HCEC 1CT (cell line): Measurements from ENCODE around the gene ADNP.

Experiments used
- DNase-seq: peaks from one replicate; pipeline ENCODE4 v3.0.0-alpha.2; 2017

Gene ADNP

GRCh38 chr20:50868509-50869495, 62.4 kb downstream of the ADNP start:
- DNase-seq, result no peak

DNA sequence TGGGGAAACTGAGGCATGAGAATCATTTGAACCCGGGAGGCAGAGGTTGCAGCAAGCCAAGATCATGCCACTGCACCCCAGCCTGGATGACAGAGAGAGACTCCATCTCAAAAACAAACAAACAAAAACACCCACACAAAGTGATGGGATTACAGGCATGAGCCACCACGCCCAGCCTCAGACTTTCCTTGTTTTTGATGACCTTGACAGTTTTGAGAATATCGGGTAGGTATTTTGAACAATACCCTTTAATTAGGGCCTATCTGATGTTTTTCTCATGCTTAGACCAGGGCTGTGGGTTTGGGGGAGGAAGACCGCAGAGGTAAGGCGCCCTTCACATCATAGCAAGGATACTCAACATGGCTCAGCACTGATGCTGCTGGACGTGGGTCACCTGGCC, 63.4 kb downstream of the ADNP start:
- no peak for DNase-seq

- DNase-seq, result no peak
These were observed 64.4 kb downstream of the ADNP start for GRCh38 chr20:50866831-50867230.

DNA sequence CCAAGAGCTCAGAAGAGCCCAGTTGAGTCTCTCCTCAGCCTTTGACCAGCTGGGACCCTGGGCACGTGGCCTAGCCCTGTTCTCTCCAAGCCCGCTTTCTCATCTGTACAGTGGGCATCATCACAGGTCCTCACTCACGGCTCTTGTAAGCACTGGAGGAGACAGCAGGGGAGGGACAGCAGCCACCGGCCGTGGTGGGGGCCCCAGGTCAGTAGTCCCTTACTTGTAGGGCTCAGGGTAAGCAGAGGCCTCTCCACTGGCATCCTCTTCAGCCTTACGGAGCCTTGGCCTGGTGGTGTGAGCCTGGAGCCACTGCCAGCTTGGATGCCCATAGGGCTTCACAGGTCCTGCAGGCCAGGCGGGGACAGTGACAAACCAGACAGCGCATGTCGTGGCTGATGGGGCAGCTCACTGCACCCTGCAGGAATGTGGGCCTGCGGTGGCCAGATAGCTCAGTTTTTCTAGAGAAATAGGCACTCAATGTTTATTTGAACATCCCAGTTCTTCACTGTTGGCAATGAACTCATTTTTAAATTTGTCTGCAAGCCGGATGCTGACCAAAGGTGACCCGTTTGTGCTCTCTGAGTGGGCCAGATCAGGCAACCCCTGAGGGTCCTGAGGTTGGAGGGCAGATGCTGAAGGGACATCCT, 65.1 kb downstream of the ADNP start:
- no peak for DNase-seq

DNA sequence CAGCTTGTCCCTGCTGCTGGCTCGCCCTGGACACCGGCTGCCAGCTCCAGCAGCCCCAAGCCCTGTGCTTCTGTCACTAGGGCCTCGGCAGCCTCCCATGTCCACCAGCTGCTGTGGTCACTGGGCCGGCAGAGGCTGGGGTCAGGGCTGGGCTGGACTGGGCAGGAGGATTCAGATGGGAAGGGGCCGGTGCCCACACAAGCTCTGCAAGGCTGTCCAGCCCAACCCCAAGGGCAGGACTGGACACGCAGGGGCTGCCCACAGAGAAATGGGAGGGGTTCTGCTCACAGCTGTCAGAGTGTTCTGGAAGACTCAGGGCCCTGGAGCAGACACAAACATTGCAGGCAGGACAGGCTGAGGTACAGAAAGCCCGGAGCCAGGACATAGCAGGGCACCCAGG, 65.6 kb downstream of the ADNP start:
- no peak for DNase-seq

DNA sequence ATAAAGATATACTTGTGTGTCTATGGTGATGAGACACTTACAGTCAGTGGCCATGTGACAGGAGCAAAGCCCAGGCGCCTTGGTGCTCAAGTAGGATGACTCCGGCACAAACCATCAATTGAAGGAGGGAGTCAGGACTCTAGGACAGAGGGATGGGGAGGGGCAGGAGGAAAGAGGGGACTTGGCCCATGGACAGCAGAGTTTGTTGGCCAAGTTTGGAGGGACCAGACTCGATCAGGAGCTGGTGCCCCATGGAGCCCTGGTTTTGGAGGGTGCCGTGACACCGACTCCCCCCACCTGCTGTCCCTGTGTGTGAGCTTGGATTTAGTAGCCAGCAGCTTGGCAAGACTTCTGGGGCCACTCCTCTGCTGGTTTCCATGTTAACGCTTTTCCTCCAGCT, 66.1 kb downstream of the ADNP start:
- DNase-seq, result no peak

- no peak for DNase-seq
These were observed 68.7 kb downstream of the ADNP start for GRCh38 chr20:50862546-50862945.

DNA sequence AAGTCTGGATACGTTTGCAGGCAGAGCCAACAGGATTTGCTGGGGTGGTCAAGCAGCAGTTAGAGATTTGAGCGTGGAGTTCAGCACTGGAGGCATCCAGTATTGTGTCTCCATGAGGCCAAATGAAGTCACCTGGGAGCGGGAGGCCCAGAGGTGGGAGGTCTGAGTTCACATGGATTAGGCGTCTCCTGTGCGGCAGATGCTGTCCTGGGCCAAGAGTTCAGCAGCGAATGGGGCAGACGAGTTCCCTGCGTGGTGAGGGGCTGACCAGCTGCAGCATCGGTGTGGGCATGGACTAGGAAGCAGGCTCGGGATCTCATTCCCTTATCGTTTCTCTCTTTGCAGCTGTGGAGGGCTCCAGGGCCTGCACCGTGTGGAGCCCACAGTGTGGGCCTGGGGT, 70.2 kb downstream of the ADNP start:
- DNase-seq, result no peak

DNA sequence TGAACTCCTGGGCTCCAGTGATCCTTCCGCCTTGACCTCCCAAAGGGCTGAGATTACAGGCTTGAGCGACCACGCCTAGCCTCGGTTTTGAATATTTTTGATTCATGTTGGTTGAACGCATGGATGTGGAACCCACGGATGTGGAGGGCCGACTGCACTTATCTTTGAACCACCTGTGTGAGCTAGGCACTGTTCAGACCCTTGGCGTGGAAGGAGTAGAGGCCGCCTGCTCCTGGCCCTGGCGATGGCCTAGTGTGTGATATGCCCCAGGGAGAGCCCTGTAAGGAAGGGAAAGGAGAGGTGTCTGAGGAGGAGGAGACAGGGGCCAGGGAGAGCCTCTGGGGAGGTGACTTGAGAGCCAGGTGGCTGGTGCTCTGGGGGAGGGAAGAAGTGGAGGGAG, 72.1 kb downstream of the ADNP start:
- no peak for DNase-seq

DNA sequence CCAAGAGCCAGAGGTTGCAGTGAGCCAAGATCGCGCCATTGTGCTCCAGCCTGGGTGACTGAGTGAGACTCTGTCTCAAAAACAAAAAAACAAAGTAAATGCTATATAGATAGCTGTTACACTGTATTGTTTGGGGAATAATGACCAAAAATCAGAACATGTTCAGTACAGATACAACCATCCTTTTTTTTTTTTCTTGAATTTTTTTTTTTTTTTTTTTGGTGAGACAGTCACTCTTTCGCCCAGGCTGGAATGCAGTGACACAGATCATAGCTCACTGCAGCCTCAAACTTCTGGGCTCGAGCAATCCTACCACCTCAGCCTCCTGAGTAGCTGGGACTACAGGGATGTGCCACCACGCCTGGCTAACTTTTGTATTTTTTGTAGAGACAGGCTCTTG, 72.7 kb downstream of the ADNP start:
- DNase-seq, result no peak

DNA sequence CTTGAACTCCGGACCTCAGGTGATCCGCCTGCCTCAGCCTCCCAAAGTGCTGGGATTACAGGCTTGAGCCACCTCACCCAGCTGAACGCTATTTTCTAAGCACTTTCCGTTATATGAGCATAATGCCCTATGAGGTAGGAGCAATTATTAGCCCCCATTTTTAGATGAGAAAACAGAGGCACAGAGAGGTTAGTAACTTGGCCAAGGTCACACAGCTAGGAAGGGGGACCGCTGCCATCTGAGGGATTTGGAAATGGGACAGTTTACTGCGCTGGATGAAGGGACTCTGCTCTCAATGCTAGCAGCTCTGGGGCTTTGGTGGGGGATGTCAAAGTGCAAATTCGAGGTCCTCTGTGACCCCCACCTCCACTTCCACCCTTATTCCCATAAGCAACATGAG, 73.9 kb downstream of the ADNP start:
- DNase-seq, result no peak

DNA sequence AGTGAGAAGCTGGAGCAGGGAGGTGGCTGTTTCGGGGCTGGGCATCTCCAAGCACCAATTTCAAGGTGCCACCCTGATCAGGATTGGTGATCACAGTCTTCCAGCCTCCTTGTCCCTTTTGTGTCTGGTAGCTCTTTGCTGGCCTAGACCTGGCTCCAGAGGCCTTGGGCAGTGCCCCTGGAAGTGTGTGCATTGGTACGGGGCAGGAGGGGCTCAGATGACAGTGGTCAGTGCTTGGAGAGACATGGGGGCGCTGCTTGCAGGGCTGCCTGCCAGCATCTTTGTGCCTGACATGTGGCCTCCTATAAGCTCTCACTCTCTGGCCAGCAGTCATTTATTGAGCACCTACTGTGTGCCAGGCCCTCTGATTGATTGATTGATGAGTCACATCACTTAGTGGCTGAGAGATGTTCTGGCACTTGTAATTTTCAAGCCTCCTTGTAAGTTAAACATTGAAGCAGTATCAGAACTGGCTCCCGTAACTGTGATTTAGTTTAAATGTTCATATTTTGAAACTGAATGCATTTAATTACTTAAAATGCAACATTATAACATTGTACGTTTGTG, 74.7 kb downstream of the ADNP start:
- no peak for DNase-seq

GRCh38 chr20:50855498-50856474, 75.5 kb downstream of the ADNP start:
- no peak for DNase-seq

GRCh38 chr20:50854506-50855249, 76.6 kb downstream of the ADNP start:
- DNase-seq, result no peak

DNA sequence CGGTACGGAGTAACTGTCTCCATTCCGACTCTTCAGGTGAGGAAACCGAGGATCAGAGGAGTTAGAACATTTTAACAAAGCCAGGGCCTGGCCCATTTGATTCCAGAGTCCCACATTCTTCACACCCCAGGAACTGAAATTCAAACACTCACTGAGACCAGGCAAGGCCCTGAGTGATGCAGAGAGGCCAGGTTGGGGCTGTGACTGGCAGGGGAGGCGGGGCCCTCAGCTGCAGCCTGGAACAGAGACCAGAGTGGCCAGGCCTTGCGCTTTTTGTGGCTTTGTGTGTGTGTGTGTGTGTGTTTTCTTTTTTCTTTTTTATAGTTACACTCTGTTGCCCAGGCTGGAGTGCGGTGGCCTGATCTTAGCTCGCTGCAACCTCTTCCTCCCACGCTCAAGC, 79.2 kb downstream of the ADNP start:
- DNase-seq, result no peak

DNA sequence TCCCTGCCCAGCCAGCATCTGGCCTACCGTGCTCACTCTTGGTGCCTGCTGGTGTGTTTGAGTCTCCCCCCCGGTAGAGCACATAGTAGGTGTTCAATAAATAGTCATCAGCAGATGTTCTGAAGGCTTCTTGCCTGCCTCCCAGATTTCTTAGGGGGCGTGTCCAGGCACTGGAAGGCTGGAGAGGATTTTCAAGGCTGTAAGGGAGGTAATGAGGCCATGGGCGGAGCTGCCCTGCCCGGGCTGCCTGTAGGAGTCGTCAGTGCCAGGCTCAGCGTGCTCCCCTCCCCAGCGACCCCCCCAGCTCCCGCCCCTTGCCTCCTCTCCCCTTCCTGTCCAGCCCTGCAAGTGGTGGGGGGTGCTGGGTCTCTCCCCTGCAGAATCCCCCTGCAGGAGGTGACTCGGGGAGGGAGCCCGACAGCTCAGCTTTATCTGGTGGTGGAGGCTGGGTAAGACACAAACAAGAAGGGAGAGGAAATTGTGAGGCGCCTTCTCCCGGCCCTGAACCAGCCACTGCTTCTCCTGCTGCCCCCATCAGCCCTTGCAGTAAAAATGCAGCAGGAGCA, 80.4 kb downstream of the ADNP start:
- no peak for DNase-seq

GRCh38 chr20:50848846-50849673, 82.2 kb downstream of the ADNP start:
- no peak for DNase-seq

- no peak for DNase-seq
These were observed 82.9 kb downstream of the ADNP start for GRCh38 chr20:50848341-50848808.

- no peak for DNase-seq
These were observed 85.5 kb downstream of the ADNP start for GRCh38 chr20:50845566-50846215.
